ENCODE measurements around the gene COL4A2. TPM values are rescaled to one million over a fixed set of nuclear protein-coding genes. Genes with fewer than 3 reads are reported as not detected.

Gene COL4A2
- total RNA-seq, 1 experiment from 2014 or later, result 74.5 TPM

GRCh38 chr13:110298505-110299282 is 8.4 kb upstream of the COL4A2 start:
- Histone ChIP-seq H3K9me2 (replicated peaks; ENCODE audit: low read length) (no peaks in the 10 kb centered on the region), H3K36me3 (ENCODE audit: low read depth, low read length) (no peaks in the 10 kb centered on the region), H4K20me1 (ENCODE audit: low read length) (no peaks in the 10 kb centered on the region), H3K27me3 (ENCODE audit: low read length) (no peaks in the 10 kb centered on the region), H3K27ac (ENCODE audit: low read length) (no peak overlapping the region), H3K4me2 (ENCODE audit: low read length) (no peak overlapping the region), H3K4me1 (ENCODE audit: insufficient read depth, low read length) (no peaks in the 10 kb centered on the region), H3K9ac (ENCODE audit: low read length) (no peak overlapping the region), H3K79me2 (ENCODE audit: low read length) (no peaks in the 10 kb centered on the region), H3K9me3 (ENCODE audit: low read length) (no peaks in the 10 kb centered on the region), H3F3A (ENCODE audit: low read length, unreplicated experiment) (no peaks in the 10 kb centered on the region), H3K4me3 (ENCODE audit: low read length) (no peak overlapping the region), H2AFZ (ENCODE audit: low read length) (no peak overlapping the region)
- intact Hi-C loops (cut with micrococcal nuclease), result no loop called here
- ATAC-seq (no peak), DNase-seq (no peak)
- no TSS peak for BruUV-seq (replicated peaks)
- ChIA-PET POLR2A (ENCODE audit: unreplicated experiment) (interaction anchor here (0.6 kb wide), 1 partner anchor 8 kb away, joined by 3 read pairs; the partner anchor contains the start of genes COL4A1 and COL4A2), CTCF (no interaction called here)
- TF ChIP-seq CTCF (conservative IDR thresholded peaks at IDR 0.05; ENCODE audit: low read depth, low read length) (no peak), EZH2phosphoT487 (IDR thresholded peaks at IDR 0.05; ENCODE audit: borderline replicate concordance, low read length) (no peak), EZH2 (IDR thresholded peaks at IDR 0.05; ENCODE audit: low read length, unreplicated experiment) (no peak)

DNA sequence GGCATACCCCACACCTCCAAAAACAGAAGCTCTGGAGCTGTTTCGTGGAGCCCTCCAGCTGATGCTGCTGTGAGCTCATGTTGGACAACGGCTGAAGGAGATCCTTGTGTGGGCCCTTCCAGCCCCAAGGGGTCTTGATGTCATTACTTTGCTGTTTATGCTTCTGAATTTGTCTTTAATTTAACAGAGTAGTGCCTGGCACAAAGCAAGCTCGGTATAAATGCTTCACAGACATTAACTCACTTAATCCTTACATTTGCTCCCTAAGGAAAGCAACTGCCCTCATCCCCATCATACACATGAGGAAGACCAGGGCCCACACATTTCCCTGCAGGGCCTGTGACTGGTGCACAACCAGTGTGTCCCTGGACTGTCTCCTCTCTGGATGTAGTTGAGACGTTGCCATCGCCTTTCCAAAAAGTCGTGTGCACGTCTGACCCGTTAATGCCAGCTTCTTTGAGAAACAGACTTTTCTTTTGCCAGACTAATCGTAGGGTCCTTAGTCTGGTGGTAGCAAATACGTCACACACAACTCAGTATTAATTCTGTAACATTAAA is 7.7 kb upstream of the COL4A2 start:
- H3F3A ChIP-seq (ENCODE audit: low read length, unreplicated experiment), result no peaks in the 10 kb centered on the region
- H3K9me3 ChIP-seq (ENCODE audit: low read length), result no peaks in the 10 kb centered on the region
- no peaks in the 10 kb centered on the region for H3K9me2 ChIP-seq (replicated peaks; ENCODE audit: low read length)
- H4K20me1 ChIP-seq (ENCODE audit: low read length), result no peaks in the 10 kb centered on the region
- H3K4me2 ChIP-seq (ENCODE audit: low read length), result no peak overlapping the region
- peaks cover 5% of the 10 kb centered on the region for H3K4me1 ChIP-seq (ENCODE audit: insufficient read depth, low read length)
- peaks cover 5% of the 10 kb centered on the region; the same call in 1 of the 2 replicates for H3K79me2 ChIP-seq (ENCODE audit: low read length)
- H3K27me3 ChIP-seq (ENCODE audit: low read length), result no peaks in the 10 kb centered on the region
- ATAC-seq, result no peak
- ChIA-PET CTCF (no interaction called here), POLR2A (ENCODE audit: unreplicated experiment) (no interaction called here)
- no peaks in the 10 kb centered on the region for H3K36me3 ChIP-seq (ENCODE audit: low read depth, low read length)
- no peak for TF ChIP-seq EZH2phosphoT487 (IDR thresholded peaks at IDR 0.05; ENCODE audit: borderline replicate concordance, low read length)
- no peak for TF ChIP-seq CTCF (conservative IDR thresholded peaks at IDR 0.05; ENCODE audit: low read depth, low read length)
- no peak overlapping the region for H3K4me3 ChIP-seq (ENCODE audit: low read length)
- intact Hi-C loops (cut with micrococcal nuclease), result no loop called here
- no TSS peak for BruUV-seq (replicated peaks)
- H2AFZ ChIP-seq (ENCODE audit: low read length), result no peak overlapping the region
- H3K9ac ChIP-seq (ENCODE audit: low read length), result no peak overlapping the region
- H3K27ac ChIP-seq (ENCODE audit: low read length), result no peak overlapping the region
- DNase-seq, result no peak
